Hematopoietic multipotent progenitor cell treated with erythropoietin and hydrocortisone succinate and interleukin-3 and kit ligand, for 8 days (in vitro differentiated cells): Measurements from ENCODE around the gene LASP1.
"Not testable (repeated sequence)": the region's sequence is repeated elsewhere in the genome, so short reads cannot be mapped to it uniquely, and the experiment has no call there.

ENCODE experiments used
- DNase-seq: peaks from one replicate; pipeline ENCODE4 v3.0.0-alpha.2; 2015

The LASP1 gene

GRCh38 chr17:38940404-38940803, 70.5 kb downstream of the LASP1 start:
- DNase-seq, result no peak

- no peak for DNase-seq
Measured at GRCh38 chr17:38942696-38943334, 73.0 kb downstream of the LASP1 start.

DNA sequence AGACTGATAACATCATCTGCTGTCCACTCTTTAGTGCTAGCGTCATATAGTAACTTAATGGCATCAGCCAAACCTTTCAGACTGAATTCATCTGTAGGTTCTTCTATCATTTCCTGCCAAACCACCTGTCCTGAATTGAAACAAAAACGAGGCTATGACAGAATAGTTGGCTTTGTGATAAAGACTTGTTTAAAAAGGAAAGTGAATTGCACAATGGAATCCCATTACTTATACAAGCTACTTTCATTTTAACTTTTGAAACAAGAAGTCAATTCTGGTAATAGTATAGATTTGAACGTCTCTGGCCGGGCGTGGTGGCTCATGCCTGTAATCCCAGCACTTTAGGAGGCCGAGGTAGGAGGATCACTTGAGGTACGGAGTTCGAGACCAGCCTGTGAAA, 73.7 kb downstream of the LASP1 start:
- DNase-seq, result no peak

DNA sequence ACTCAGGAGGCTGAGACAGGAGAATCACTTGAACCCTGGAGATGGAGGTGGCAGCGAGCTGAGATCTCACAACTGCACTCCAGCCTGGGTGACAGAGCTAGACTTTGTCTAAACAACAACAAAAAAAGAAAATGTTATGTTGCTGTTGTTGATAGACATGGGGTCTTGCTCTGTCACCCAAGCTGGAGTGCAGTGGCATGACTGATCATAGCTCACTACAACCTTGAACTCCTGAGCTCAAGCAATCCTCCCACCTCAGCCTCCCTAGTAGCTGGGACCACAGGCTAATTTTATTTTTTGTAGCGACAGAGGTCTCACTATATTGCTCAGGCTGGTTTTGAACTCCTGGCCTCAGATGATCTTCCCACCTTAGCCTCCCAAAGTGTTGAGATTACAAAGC, 77.3 kb downstream of the LASP1 start:
- DNase-seq, result no peak

- DNase-seq, result not testable (repeated sequence)
Measured at GRCh38 chr17:38953800-38954199, 83.9 kb downstream of the LASP1 start.

DNA sequence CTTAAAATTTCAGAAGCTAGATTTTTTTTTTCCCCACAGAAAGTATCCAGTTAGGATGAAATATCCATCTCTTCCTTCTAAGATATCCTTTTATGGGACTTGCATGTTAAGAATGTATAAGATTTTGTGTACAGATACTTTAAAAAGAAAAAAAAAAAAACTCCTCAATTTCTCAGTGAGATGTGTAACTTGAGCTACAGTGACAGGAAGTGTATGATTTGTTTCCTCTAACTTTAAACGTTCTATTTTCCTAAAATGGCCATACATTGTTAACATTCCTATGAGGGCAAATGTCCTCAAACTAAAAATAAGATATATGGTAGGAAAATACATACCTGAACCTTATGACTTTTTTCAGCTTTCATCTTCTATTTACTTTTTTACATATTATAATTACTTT, 88.5 kb downstream of the LASP1 start:
- DNase-seq, result no peak

DNA sequence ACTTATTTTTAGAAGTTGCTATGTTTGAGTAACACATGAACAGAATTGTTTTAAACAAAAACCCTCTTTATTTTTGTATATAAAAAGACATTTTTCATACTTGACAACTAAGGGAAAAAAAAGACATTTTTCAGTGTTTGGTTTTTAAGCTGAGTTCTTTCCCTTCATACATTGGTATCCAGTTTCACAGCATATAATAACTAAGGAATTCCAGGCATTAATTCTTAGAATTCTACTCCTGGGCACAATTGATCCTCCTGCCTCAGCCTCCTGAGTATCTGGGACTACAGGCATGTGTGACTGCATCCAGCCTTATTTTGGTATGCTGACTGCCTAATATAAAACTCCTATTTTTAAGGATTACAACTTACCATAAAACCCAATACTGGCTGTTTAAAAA, 88.9 kb downstream of the LASP1 start:
- no peak for DNase-seq

- no peak for DNase-seq
Measured at GRCh38 chr17:38959508-38959907, 89.7 kb downstream of the LASP1 start.

DNA sequence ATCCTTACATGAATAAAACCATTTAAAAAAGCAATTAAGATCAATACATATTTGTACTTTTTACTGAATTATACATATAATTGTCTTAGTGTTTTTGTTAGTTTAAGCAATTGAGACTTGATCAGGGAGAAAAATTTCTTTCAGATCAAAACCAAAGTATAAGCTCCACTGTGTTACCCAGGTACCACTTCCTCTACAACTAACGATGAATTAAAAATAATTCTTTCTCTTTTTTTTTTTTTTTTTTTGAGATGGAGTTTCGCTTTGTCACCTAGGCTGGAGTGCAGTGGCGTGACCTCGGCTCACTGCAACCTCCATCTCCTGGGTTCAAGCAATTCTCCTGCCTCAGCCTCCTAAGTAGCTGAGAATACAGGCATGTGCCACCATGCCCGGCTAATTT, 90.5 kb downstream of the LASP1 start:
- no peak for DNase-seq

DNA sequence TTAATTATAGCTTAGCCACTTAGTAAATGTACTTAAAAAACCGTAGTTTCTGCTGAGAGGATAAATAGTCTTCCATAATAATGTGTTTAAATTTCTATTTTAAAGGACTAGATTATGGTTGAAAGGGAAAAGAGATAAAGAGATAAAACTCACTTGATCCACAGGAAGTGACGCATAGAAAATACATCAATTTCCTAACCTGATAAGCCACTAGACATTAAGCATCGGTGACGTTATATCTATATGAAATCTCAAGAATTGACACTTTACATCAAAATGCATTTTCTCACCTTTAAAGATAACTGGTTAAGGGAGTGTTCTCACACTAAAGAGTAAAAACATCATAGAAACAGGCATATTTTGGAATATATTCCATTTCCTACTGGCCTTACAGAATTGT, 91.6 kb downstream of the LASP1 start:
- no peak for DNase-seq

DNA sequence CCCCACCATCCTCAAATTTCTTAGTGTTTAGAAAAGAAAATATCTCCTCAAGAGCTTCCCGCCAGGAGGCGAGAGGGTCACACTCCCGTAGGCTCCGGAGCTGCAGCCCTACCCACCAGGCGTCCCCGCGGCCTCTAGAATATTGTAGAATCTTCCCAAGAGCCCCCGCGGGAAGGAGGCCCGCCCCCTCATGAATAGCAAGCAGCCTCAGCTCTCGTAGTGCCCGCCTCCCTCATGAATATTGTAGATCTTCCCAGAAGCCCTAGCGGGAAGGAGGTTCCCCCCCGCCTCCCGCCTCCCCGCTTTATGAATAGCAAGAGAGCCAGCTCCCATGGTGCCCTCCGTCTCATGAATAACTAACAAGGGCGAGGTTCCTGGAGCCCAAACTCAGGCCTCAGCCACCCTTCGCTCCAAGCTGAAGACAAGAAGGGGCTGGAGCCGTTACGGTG, 97.5 kb downstream of the LASP1 start, which contains the start of gene FBXO47:
FBXO47 (minus strand) TSS at position 114 of the 449 bp plus-strand sequence. CDS start 4,378 bp downstream, outside the sequence.
- DNase-seq, result peak; percentile 86

- no peak for DNase-seq
Measured at GRCh38 chr17:38969281-38969680, 99.4 kb downstream of the LASP1 start.

GRCh38 chr17:38970128-38970527, 100.3 kb downstream of the LASP1 start:
- DNase-seq, result no peak

DNA sequence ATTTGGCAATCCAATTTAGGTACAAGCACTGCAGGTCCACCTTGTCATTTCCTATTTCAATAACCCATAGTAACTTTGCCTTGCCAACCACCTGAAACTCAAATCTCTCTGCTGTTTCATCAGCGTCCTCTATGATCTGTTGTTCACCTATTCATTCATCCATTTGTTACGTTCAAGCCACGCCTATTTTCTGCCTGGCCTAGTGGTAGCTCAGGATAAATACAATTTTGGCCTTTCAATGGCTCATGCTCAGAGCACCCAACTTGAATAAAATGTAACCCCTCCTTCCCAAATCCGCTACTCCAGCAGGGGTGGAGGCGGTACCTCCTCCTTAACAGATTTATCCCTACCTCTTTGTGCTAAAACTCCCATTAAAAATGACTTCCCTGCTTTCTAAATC, 100.9 kb downstream of the LASP1 start:
- no peak for DNase-seq
